ENCODE measurements around the gene ECHDC1.

Gene ECHDC1

DNA sequence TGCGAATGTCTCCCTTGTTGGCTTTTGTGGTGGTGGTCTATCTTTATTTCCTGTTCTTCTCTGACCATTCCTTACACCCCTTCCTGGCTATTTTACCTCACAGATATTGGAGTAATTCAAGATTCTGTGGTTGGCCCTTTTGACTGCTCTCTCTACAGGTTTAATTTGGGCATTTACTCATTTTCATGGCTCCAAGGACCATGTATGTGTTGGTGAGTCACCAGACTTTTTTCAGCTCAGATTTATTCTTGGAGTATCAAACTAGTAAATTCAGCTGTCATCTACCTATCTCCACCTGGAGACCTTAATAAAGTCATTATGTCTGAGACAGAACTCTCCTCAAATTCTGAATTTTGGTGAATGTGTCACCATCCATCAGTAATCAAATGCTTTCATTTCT, 61.2 kb downstream of the ECHDC1 start:
- POLR2A ChIA-PET = no interaction called here
- TF ChIP-seq, protein P1, sequence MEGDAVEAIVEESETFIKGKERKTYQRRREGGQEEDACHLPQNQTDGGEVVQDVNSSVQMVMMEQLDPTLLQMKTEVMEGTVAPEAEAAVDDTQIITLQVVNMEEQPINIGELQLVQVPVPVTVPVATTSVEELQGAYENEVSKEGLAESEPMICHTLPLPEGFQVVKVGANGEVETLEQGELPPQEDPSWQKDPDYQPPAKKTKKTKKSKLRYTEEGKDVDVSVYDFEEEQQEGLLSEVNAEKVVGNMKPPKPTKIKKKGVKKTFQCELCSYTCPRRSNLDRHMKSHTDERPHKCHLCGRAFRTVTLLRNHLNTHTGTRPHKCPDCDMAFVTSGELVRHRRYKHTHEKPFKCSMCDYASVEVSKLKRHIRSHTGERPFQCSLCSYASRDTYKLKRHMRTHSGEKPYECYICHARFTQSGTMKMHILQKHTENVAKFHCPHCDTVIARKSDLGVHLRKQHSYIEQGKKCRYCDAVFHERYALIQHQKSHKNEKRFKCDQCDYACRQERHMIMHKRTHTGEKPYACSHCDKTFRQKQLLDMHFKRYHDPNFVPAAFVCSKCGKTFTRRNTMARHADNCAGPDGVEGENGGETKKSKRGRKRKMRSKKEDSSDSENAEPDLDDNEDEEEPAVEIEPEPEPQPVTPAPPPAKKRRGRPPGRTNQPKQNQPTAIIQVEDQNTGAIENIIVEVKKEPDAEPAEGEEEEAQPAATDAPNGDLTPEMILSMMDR (IDR thresholded peaks at IDR 0.05; ENCODE audit: control extremely low read depth, extremely low read depth, low read depth, missing control alignments) = no peak
- no peak for DNase-seq (ENCODE audit: extremely low spot score)
- CTCF ChIA-PET = interaction anchor here (1.1 to 4.4 kb wide), 4 partner anchors 9 to 20 kb away, joined by 3 to 23 read pairs (median 3); partner anchors contain the start of gene RNF146

DNA sequence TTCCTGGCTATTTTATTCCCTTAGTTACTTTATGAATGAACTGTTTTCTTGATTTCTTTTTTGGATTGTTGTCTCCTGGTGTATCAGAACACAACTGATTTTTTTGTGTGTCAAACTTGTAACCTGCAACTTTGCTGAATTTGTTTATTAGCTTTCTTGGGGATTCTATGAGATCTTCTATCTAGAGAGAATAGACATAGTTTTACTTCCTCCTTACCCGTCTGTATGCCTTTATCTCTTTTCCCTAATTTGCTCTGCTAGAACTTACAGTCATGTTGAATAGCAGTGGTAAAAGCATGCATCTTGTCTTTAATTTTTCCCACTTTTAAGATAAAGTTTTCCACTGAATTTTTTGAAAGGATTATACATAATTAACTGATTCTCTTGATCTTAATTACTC, 63.6 kb downstream of the ECHDC1 start:
- POLR2A ChIA-PET = no interaction called here
- no peak for DNase-seq (ENCODE audit: extremely low spot score)
- TF ChIP-seq, protein P1 (IDR thresholded peaks at IDR 0.05; ENCODE audit: control extremely low read depth, extremely low read depth, low read depth, missing control alignments) = no peak
- CTCF ChIA-PET = interaction anchor here (1.5 to 3.1 kb wide), 3 partner anchors 12 to 22 kb away, joined by 4 to 10 read pairs (median 7); partner anchors contain the start of gene RNF146

DNA sequence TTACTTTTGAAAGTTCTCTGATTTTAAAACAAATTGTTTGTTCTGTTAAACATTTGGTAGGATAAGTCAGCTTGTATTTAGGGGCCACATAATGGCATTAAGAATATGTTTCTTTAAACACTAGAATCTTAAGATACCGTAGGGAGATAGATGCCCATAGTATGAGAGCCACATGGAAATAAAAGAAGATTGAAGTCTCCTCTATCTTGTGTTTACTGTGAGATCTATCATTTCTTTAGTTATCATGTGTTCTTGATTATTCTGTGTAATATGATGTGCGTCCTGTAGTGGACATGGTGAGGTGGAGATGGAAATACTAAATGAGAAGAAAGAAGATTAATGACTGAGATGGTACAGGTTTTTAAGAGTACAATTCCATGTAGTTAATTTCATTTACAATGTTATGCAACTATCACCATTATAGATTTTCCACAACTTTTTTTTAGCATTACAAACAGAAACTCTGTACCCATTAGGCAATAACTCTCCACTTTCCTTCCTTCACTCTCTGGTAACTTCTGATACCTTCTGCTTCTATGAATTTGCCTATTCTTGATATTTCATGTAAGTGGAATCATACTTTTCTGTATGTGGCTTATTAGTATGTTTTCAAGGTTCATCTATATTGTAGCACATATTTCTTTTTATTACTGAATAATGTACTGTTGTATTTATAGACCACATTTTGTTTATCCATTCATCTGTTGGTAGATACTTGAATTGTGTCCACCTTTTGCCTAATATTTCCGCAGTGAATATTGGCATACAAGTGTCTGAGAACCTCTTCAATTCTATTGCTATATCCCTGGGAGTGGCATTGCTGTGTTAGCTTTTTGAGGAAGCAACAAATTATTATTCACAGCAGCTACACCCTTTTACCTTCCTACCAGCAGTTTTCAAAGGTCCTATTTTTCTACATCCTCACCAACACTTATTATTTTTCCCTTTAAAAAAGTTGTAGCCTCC, 65.2 kb downstream of the ECHDC1 start:
- TF ChIP-seq, protein P1 (IDR thresholded peaks at IDR 0.05; ENCODE audit: control extremely low read depth, extremely low read depth, low read depth, missing control alignments) = no peak
- ChIA-PET POLR2A (no interaction called here), CTCF (interaction anchor here (0.9 to 3.1 kb wide), 5 partner anchors 12 to 24 kb away, joined by 3 to 10 read pairs (median 4); partner anchors contain the start of gene RNF146)
- DNase-seq (ENCODE audit: extremely low spot score) = no peak

DNA sequence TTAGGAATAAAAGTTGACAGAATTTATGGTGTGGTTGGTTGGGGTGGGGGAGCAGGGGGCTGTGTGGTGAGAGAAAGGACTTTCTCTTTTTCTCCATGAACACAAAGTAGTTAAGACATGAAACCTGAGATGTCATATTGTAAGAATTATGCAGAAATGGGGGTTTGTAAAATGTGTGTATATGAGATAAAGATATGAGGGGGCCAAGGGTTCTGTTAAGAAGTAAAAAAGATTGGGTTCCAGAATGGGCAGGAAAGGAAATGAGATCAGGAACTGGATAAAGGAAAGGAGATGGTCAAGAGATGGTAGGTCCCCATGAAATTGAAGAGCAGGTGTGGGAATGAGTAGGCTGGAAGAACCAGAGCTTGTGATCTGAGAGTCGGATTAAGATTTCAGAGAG, 67.1 kb downstream of the ECHDC1 start:
- POLR2A ChIA-PET = no interaction called here
- CTCF ChIA-PET = interaction anchor here (2.1 to 2.6 kb wide), 2 partner anchors 10 to 27 kb away, joined by 9 to 22 read pairs; partner anchors contain the start of gene RNF146
- TF ChIP-seq, protein P1 (IDR thresholded peaks at IDR 0.05; ENCODE audit: control extremely low read depth, extremely low read depth, low read depth, missing control alignments) = no peak
- DNase-seq (ENCODE audit: extremely low spot score) = no peak

DNA sequence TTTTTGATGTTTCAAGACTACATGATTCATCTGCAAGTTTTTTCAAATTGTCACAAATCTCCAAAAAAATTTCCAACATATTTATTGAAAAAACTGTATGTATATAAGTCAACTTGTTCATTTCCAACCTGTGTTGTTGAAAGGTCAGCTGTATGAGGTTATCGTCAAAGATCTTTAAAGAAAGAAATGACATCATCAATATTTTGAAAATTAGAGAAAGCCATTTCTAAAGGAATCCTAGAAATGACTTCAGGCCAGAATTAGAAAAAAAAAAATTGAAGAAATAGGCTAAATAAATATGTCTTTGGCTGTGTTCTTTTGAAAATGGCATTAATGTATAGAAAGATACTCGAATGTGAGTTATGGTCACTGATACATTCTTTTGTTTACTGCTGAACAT, 69.9 kb downstream of the ECHDC1 start:
- TF ChIP-seq, protein P1 (IDR thresholded peaks at IDR 0.05; ENCODE audit: control extremely low read depth, extremely low read depth, low read depth, missing control alignments) = no peak
- POLR2A ChIA-PET = no interaction called here
- CTCF ChIA-PET = interaction anchor here (1.0 to 1.2 kb wide), 2 partner anchors 28 to 30 kb away, joined by 3 to 4 read pairs; no protein-coding TSS in a partner anchor
- DNase-seq (ENCODE audit: extremely low spot score) = no peak

DNA sequence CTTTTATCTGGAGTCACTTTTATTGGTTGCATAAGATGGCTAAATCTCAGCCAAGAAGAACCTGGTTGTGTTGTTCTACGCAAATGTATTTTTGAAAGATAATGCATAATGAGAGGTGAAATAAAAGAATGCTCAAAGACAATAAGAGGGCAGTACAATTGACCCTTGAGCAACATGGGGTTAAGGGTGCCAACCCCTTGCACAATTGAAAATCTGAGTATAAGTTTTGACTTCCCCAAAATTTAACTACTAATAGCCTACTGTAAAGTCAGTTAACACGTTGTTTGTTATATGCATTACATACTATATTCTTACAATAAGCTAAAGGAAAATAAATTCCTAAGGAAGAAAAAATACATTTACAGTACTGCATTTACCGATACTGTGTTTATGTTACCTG, 70.8 kb downstream of the ECHDC1 start:
- TF ChIP-seq, protein P1 (IDR thresholded peaks at IDR 0.05; ENCODE audit: control extremely low read depth, extremely low read depth, low read depth, missing control alignments) = no peak
- ChIA-PET POLR2A (no interaction called here), CTCF (interaction anchor here (1.0 to 1.2 kb wide), 2 partner anchors 29 to 31 kb away, joined by 3 to 4 read pairs; no protein-coding TSS in a partner anchor)
- DNase-seq (ENCODE audit: extremely low spot score) = no peak
